ENCODE measurements around the gene IGFLR1.

DNA sequence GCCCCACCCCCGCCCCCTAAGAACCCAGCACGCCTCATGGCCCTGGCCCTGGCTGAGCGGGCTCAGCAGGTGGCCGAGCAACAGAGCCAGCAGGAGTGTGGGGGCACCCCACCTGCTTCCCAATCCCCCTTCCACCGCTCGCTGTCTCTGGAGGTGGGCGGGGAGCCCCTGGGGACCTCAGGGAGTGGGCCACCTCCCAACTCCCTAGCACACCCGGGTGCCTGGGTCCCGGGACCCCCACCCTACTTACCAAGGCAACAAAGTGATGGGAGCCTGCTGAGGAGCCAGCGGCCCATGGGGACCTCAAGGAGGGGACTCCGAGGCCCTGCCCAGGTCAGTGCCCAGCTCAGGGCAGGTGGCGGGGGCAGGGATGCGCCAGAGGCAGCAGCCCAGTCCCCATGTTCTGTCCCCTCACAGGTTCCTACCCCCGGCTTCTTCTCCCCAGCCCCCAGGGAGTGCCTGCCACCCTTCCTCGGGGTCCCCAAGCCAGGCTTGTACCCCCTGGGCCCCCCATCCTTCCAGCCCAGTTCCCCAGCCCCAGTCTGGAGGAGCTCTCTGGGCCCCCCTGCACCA, 45.1 kb upstream of the IGFLR1 start:
- TF ChIP-seq GATA3 (IDR thresholded peaks at IDR 0.05; ENCODE audit: low read depth, low read length) (no peak), GATA2 (IDR thresholded peaks at IDR 0.05; ENCODE audit: low read depth, low read length) (no peak)
